ENCODE measurements around the gene SLC1A7. TPM values are rescaled to one million over a fixed set of nuclear protein-coding genes. Genes with fewer than 3 reads are reported as not detected.

Gene SLC1A7
- total RNA-seq, 1 donor from 2014 or later = not detected

DNA sequence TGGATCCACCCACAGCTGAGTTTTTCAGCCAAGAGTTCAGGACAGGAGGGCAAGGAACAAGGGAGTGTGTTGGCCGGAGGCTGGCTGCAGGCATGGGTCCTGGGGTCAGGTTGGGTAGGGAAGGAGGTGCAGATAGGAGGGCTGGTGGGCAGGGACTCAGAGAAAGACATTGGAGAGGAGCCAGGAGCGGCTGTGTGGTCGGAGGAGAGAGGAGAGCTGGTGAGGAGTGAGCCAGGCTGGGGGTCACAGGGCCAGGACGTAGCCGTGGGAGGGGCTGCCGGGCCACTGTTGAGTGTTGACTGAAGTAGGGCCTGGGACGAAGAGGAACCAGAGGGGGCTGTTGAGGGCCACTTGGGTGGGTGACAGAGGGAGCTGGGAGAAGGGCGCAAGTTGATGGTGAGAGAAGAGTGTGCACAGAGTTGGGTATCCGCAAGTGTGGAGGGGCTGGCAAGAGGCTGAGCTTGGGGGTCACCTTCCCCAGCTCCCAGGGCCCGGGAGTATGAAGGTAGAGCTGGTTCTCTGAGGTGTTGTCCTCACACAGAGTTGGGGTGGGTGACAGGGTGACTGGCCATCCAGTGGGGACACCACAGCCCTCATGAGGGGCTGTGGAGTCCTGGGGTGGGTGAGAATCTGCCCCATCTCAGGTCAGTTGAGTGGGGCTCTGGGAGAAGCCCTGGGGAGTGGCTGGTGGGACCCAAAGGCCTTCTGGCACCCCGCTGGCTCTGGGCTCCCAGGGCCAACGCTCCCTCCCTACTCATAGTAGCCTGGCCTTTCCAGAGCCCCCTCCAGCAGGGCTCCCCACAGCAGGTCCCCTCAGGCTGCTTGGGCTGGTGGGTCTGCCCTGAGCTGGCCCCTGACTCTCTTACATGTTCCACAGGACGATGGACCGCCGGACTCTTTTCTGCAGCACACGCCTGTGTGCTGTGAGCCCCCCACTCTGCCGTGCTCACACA is 58.5 kb downstream of the SLC1A7 start:
- TF ChIP-seq, protein P1, sequence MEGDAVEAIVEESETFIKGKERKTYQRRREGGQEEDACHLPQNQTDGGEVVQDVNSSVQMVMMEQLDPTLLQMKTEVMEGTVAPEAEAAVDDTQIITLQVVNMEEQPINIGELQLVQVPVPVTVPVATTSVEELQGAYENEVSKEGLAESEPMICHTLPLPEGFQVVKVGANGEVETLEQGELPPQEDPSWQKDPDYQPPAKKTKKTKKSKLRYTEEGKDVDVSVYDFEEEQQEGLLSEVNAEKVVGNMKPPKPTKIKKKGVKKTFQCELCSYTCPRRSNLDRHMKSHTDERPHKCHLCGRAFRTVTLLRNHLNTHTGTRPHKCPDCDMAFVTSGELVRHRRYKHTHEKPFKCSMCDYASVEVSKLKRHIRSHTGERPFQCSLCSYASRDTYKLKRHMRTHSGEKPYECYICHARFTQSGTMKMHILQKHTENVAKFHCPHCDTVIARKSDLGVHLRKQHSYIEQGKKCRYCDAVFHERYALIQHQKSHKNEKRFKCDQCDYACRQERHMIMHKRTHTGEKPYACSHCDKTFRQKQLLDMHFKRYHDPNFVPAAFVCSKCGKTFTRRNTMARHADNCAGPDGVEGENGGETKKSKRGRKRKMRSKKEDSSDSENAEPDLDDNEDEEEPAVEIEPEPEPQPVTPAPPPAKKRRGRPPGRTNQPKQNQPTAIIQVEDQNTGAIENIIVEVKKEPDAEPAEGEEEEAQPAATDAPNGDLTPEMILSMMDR (IDR thresholded peaks at IDR 0.05) = no peak
- no peaks in the 10 kb centered on the region for H3K27me3 Mint-ChIP-seq (ENCODE audit: unreplicated experiment)
- no peak for DNase-seq (ENCODE audit: extremely low spot score, unreplicated experiment)
- no peaks in the 10 kb centered on the region for H3K9me3 Mint-ChIP-seq (ENCODE audit: unreplicated experiment)
- no peak overlapping the region for H3K4me3 Mint-ChIP-seq (ENCODE audit: unreplicated experiment)
- H3K36me3 Mint-ChIP-seq (ENCODE audit: unreplicated experiment) = peaks cover 1% of the 10 kb centered on the region
- no peak overlapping the region for H3K27ac Mint-ChIP-seq (ENCODE audit: unreplicated experiment)
- peaks cover 13% of the 10 kb centered on the region for H3K4me1 Mint-ChIP-seq (ENCODE audit: unreplicated experiment)

DNA sequence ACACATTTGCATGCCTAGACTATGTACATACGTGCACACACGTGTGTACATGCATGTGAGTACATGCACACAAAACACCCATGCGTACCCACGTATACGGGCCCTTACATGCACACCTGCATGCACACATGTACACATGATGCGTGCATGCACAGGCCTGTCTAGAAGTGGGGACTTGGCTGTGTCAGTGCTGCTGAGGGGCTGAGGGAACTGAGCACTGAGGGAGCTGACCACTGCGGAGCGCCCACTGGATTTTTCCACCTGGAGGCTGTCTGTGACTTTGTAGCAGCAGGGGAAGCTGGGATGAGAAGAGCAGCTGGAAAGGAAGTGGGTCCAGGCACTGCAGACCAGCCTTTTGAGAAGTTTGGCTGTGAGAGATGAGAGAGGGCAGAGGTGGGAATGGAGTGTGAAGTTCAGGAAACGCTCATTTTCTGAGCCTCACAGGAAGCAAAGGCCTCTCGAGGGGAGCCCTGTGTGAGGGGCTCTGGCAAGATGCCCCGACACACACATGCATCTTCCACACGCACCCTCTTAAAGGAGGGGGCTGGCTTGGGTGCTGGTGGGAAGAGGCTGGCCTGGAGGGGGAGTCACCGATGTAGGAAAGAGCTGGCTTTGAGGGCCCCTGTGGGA is 59.5 kb downstream of the SLC1A7 start:
- peaks cover 13% of the 10 kb centered on the region for H3K4me1 Mint-ChIP-seq (ENCODE audit: unreplicated experiment)
- H3K4me3 Mint-ChIP-seq (ENCODE audit: unreplicated experiment) = no peak overlapping the region
- TF ChIP-seq, protein P1 (IDR thresholded peaks at IDR 0.05) = no peak
- DNase-seq (ENCODE audit: extremely low spot score, unreplicated experiment) = no peak
- no peaks in the 10 kb centered on the region for H3K27me3 Mint-ChIP-seq (ENCODE audit: unreplicated experiment)
- H3K9me3 Mint-ChIP-seq (ENCODE audit: unreplicated experiment) = no peaks in the 10 kb centered on the region
- peaks cover 1% of the 10 kb centered on the region for H3K36me3 Mint-ChIP-seq (ENCODE audit: unreplicated experiment)
- H3K27ac Mint-ChIP-seq (ENCODE audit: unreplicated experiment) = no peak overlapping the region

DNA sequence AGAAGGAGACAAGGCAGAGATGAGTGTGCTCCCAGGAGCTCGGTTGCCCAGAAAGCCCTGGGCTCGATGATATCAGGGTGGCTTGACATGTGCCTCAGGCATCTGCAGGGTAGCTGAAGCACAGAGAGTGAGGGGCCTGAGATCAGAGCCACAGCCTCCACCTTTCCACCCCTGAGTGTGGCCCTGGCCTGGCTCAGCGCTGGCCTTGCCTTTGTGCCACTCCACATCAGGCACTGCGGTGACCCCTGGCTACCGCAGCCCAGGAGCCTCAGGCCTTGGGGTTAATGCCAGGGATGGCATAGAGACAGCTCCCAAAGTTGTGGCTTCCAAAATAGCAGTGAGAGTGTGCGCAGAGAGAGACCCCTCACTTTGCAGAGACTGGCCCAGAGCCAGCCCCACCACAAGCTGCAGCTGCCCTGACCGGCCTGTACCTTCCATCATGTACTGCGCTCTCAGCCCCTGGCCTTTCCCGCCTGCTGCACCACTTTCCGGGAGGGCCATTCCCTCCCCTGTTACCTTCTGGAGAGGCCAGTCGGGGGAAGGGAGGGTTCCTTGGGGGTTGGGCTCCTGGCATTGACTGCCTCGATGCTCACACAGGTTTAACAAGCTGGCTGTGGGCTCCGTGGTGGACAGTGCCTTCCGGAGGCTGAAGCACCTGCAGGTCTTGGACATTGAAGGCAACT is 60.9 kb downstream of the SLC1A7 start:
- no peaks in the 10 kb centered on the region for H3K27me3 Mint-ChIP-seq (ENCODE audit: unreplicated experiment)
- no peak overlapping the region for H3K4me3 Mint-ChIP-seq (ENCODE audit: unreplicated experiment)
- peaks cover 8% of the 10 kb centered on the region for H3K4me1 Mint-ChIP-seq (ENCODE audit: unreplicated experiment)
- no peaks in the 10 kb centered on the region for H3K9me3 Mint-ChIP-seq (ENCODE audit: unreplicated experiment)
- no peak for DNase-seq (ENCODE audit: extremely low spot score, unreplicated experiment)
- TF ChIP-seq, protein P1 (IDR thresholded peaks at IDR 0.05) = no peak
- H3K27ac Mint-ChIP-seq (ENCODE audit: unreplicated experiment) = no peak overlapping the region
- peaks cover 1% of the 10 kb centered on the region for H3K36me3 Mint-ChIP-seq (ENCODE audit: unreplicated experiment)

DNA sequence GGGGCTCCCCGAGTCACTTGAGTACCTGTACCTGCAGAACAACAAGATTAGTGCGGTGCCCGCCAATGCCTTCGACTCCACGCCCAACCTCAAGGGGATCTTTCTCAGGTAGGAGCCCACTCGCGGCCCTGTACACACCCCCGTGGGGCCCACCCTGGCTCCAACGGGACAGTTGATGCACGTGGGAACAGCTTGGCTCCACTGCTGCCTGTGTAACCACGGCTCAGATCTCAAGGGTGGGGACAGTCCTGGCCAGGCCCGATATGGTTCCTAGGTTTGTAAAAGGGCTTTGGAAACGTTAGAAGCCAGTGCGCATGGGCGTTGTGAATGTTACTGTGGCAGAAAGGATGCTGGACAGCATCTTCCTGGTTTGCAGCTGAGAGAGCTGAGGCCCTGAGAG is 61.7 kb downstream of the SLC1A7 start:
- no peaks in the 10 kb centered on the region for H3K9me3 Mint-ChIP-seq (ENCODE audit: unreplicated experiment)
- H3K27ac Mint-ChIP-seq (ENCODE audit: unreplicated experiment) = no peak overlapping the region
- no peak overlapping the region for H3K4me3 Mint-ChIP-seq (ENCODE audit: unreplicated experiment)
- peaks cover 1% of the 10 kb centered on the region for H3K36me3 Mint-ChIP-seq (ENCODE audit: unreplicated experiment)
- TF ChIP-seq, protein P1 (IDR thresholded peaks at IDR 0.05) = no peak
- no peak for DNase-seq (ENCODE audit: extremely low spot score, unreplicated experiment)
- H3K4me1 Mint-ChIP-seq (ENCODE audit: unreplicated experiment) = peaks cover 4% of the 10 kb centered on the region
- no peaks in the 10 kb centered on the region for H3K27me3 Mint-ChIP-seq (ENCODE audit: unreplicated experiment)

Measured in osteocyte (in vitro differentiated cells).